CD14-positive monocyte (primary cell): ENCODE measurements around the gene SCN8A. TPM values are rescaled to one million over a fixed set of nuclear protein-coding genes. Genes with fewer than 3 reads are reported as not detected.

Experiments
- DNase-seq, 3 donors: peaks; one replicate each; pipeline ENCODE4 v3.0.0-alpha.2; 2011 to 2022
- H2AFZ ChIP-seq: 2 replicates; pipeline ENCODE4 v1.6.0; 2012; ENCODE audit warnings: mild to moderate bottlenecking, low read depth, low read length, inconsistent platforms; ENCODE audit not compliant: insufficient read depth, poor library complexity, severe bottlenecking
- H3K27ac ChIP-seq, 2 donors: 1 replicate in 1 of 2; 2 replicates in 1 of 2; pipeline ENCODE4 v1.5.1; 2012 to 2013; ENCODE audit warnings: low read length in 2 of 2, control low read depth in 1 of 2, inconsistent platforms in 1 of 2, low read depth in 1 of 2, mild to moderate bottlenecking in 1 of 2
- H3K27me3 ChIP-seq, 2 donors: one replicate each; pipeline versions ENCODE4 v1.6.0 to v1.6.1; 2011 to 2013; ENCODE audit warnings: low read length in 2 of 2; ENCODE audit not compliant: control insufficient read depth in 2 of 2, insufficient read depth in 2 of 2
- H3K36me3 ChIP-seq, 2 donors: replicated peaks in 1 of 2; 1 replicate in 1 of 2; 2 replicates in 1 of 2; pipeline versions ENCODE4 v1.5.1 to v1.6.1; 2012 to 2013; ENCODE audit warnings: low read length in 2 of 2, control low read depth in 1 of 2, inconsistent platforms in 1 of 2, mild to moderate bottlenecking in 1 of 2; ENCODE audit not compliant: insufficient read depth in 2 of 2, control insufficient read depth in 1 of 2
- H3K4me1 ChIP-seq, 2 donors: 1 replicate in 1 of 2; 2 replicates in 1 of 2; pipeline versions ENCODE4 v1.5.1 to v1.6.1; 2012 to 2013; ENCODE audit warnings: low read length in 2 of 2, control low read depth in 1 of 2, inconsistent platforms in 1 of 2, mild to moderate bottlenecking in 1 of 2, moderate library complexity in 1 of 2; ENCODE audit not compliant: insufficient read depth in 2 of 2, control insufficient read depth in 1 of 2
- H3K4me2 ChIP-seq: replicated peaks from 2 replicates; pipeline ENCODE3; 2012; ENCODE audit warnings: low read length, moderate library complexity, mild to moderate bottlenecking; ENCODE audit not compliant: poor library complexity, severe bottlenecking; ENCODE audit errors: extremely low read depth
- H3K4me3 ChIP-seq, 3 experiments: fragments of 200-600 bp in 1 of 3; sonication (generic) in 1 of 3; replicated peaks in 1 of 3; 1 replicate in 2 of 3; 2 replicates in 1 of 3; pipeline ENCODE4 v1.5.1; 2011 to 2013; ENCODE audit warnings: low read length in 3 of 3, mild to moderate bottlenecking in 3 of 3, control low read depth in 2 of 3, low read depth in 2 of 3, inconsistent platforms in 1 of 3, moderate library complexity in 1 of 3
- H3K79me2 ChIP-seq: 2 replicates; pipeline ENCODE4 v1.6.0; 2012; ENCODE audit warnings: mild to moderate bottlenecking, control low read depth, inconsistent platforms, low read length, moderate library complexity; ENCODE audit not compliant: insufficient read depth
- H3K9ac ChIP-seq: 2 replicates; pipeline ENCODE4 v1.6.0; 2017; ENCODE audit warnings: low read length, mild to moderate bottlenecking; ENCODE audit not compliant: insufficient read depth, poor library complexity, severe bottlenecking
- H3K9me3 ChIP-seq, 2 donors: replicated peaks in 1 of 2; 1 replicate in 1 of 2; 2 replicates in 1 of 2; pipeline versions ENCODE4 v1.5.1 to v1.6.1; 2012 to 2013; ENCODE audit warnings: low read length in 2 of 2, control low read depth in 1 of 2; ENCODE audit not compliant: control insufficient read depth in 1 of 2, insufficient read depth in 1 of 2
- H4K20me1 ChIP-seq: 2 replicates; pipeline ENCODE4 v1.6.0; 2012; ENCODE audit warnings: mild to moderate bottlenecking, low read length, control low read depth, moderate library complexity; ENCODE audit not compliant: insufficient read depth
- H3K27ac Mint-ChIP-seq, 7 donors: one replicate each; pipeline ENCODE4 v1.8.0; 2020; ENCODE audit warnings: mild to moderate bottlenecking in 7 of 7, mixed read lengths in 7 of 7, moderate library complexity in 6 of 7, inconsistent platforms in 2 of 7
- H3K27me3 Mint-ChIP-seq, 3 donors: one replicate each; pipeline ENCODE4 v1.8.0; 2021 to 2022; ENCODE audit warnings: low read depth in 3 of 3, mild to moderate bottlenecking in 3 of 3, mixed read lengths in 3 of 3, moderate library complexity in 3 of 3, inconsistent platforms in 1 of 3
- H3K36me3 Mint-ChIP-seq, 2 donors: one replicate each; pipeline ENCODE4 v1.8.0; 2020; ENCODE audit warnings: mixed read lengths in 2 of 2, inconsistent platforms in 1 of 2, mild to moderate bottlenecking in 1 of 2
- H3K4me1 Mint-ChIP-seq: one replicate; pipeline ENCODE4 v1.8.0; 2020; ENCODE audit warnings: mild to moderate bottlenecking, mixed read lengths
- H3K4me3 Mint-ChIP-seq, 2 donors: one replicate each; pipeline ENCODE4 v1.8.0; 2020; ENCODE audit warnings: mild to moderate bottlenecking in 2 of 2, mixed read lengths in 2 of 2, moderate library complexity in 1 of 2
- H3K9me3 Mint-ChIP-seq, 7 donors: one replicate each; pipeline ENCODE4 v1.8.0; 2020 to 2022; ENCODE audit warnings: mixed read lengths in 7 of 7, mild to moderate bottlenecking in 6 of 7, moderate library complexity in 6 of 7, inconsistent platforms in 2 of 7
- CTCF ChIP-seq: fragments of 200-600 bp; IDR thresholded peaks from one replicate; pipeline ENCODE4 v1.8.0; 2022; ENCODE audit warnings: antibody characterized with exemption, mild to moderate bottlenecking
- WGBS: methylation state at CpG from one replicate; pipeline ENCODE4 v1.1.5; 2013; ENCODE audit warnings: missing lambda C conversion rate; ENCODE audit not compliant: insufficient coverage; 5-methylcytosine and 5-hydroxymethylcytosine counted together
- intact Hi-C, 2 donors: fragments of 100-400 bp; cut with micrococcal nuclease; formaldehyde crosslinking; loops; one replicate each; pipeline versions ENCODE4 v1.15.0 to v1.15.1; 2023
- polyA plus RNA-seq, 3 donors: library from polyadenylated mRNA; depleted of rRNA in 1 of 3; unstranded in 2 of 3; stranded (reverse) in 1 of 3; fragments of 300-500 nt in 2 of 3; fragments of >200 nt in 1 of 3; fragmentation: Illumina TruSeq in 2 of 3; gene quantifications; 1 replicate in 2 of 3; 2 replicates in 1 of 3; pipeline ENCODE4 v1.2.3, GENCODE V29; 2012 to 2021

The SCN8A gene
- polyA plus RNA-seq, 3 donors = 0.03 TPM; not detected in 2

GRCh38 chr12:51547606-51548005, 43.4 kb upstream of the SCN8A start:
- Histone ChIP-seq H3K4me1 (no peaks in the 10 kb centered on the region), H3K9me3 (no peaks in the 10 kb centered on the region), H3K27me3 (no peaks in the 10 kb centered on the region), H2AFZ (no peak overlapping the region), H3K9ac (no peak overlapping the region), H3K4me2 (no peak overlapping the region), H3K79me2 (no peaks in the 10 kb centered on the region), H3K27ac (no peak overlapping the region), H3K36me3 (no peaks in the 10 kb centered on the region), H3K4me3 (no peak overlapping the region), H4K20me1 (no peaks in the 10 kb centered on the region)
- no peak overlapping the region for H3K4me3 Mint-ChIP-seq
- peaks cover 0 to 4% (median 2%) of the 10 kb centered on the region in 7 donors for H3K9me3 Mint-ChIP-seq
- WGBS = no CpG with 5 or more reads among the region's 6 CpGs
- H3K27ac Mint-ChIP-seq = no peak overlapping the region
- H3K27me3 Mint-ChIP-seq = peaks cover 4 to 20% (median 8%) of the 10 kb centered on the region in 3 donors
- H3K4me1 Mint-ChIP-seq = no peaks in the 10 kb centered on the region
- H3K36me3 Mint-ChIP-seq = no peaks in the 10 kb centered on the region
- intact Hi-C loops = no loop called here
- no peak for DNase-seq
- TF ChIP-seq CTCF = no peak

- H3K36me3 Mint-ChIP-seq = no peaks in the 10 kb centered on the region
- Histone ChIP-seq H3K4me2 (no peak overlapping the region), H4K20me1 (no peaks in the 10 kb centered on the region), H3K79me2 (no peaks in the 10 kb centered on the region), H3K4me3 (no peak overlapping the region), H3K27me3 (no peaks in the 10 kb centered on the region), H3K9me3 (no peaks in the 10 kb centered on the region), H3K36me3 (no peaks in the 10 kb centered on the region), H2AFZ (no peak overlapping the region), H3K27ac (no peak overlapping the region), H3K9ac (no peak overlapping the region), H3K4me1 (no peaks in the 10 kb centered on the region)
- WGBS = 94% methylated on average over 2 of the region's 2 CpGs
- H3K4me3 Mint-ChIP-seq = no peak overlapping the region
- no peaks in the 10 kb centered on the region for H3K4me1 Mint-ChIP-seq
- H3K27ac Mint-ChIP-seq = no peak overlapping the region
- no peak for TF ChIP-seq CTCF
- intact Hi-C loops = no loop called here
- H3K27me3 Mint-ChIP-seq = peaks cover 4 to 20% (median 8%) of the 10 kb centered on the region in 3 donors
- H3K9me3 Mint-ChIP-seq = peaks cover 0 to 6% (median 2%) of the 10 kb centered on the region in 7 donors
- no peak for DNase-seq
Measured at GRCh38 chr12:51548241-51548640, 42.8 kb upstream of the SCN8A start.
